Trophoblast cell (in vitro differentiated cells and primary cell): ENCODE results near the gene TTLL11.

ENCODE experiments used
- DNase-seq, 2 donors: peaks; one replicate each; pipeline ENCODE4 v3.0.0-alpha.2; 2016
- H2AFZ ChIP-seq: 2 replicates; pipeline ENCODE4 v1.6.1; 2013; ENCODE audit warnings: low read length, moderate library complexity, mild to moderate bottlenecking; ENCODE audit not compliant: insufficient read depth, poor library complexity
- H2AK5ac ChIP-seq: 2 replicates; pipeline ENCODE4 v1.6.1; 2013; ENCODE audit warnings: mild to moderate bottlenecking, low read length
- H2BK120ac ChIP-seq: 2 replicates; pipeline ENCODE4 v1.6.1; 2013; ENCODE audit warnings: low read length, mild to moderate bottlenecking, moderate library complexity; ENCODE audit not compliant: insufficient read depth, poor library complexity
- H2BK12ac ChIP-seq: 2 replicates; pipeline ENCODE4 v1.6.1; 2013; ENCODE audit warnings: mild to moderate bottlenecking, low read length, moderate library complexity
- H2BK5ac ChIP-seq: 2 replicates; pipeline ENCODE4 v1.6.1; 2013; ENCODE audit warnings: low read length, low read depth, moderate library complexity, mild to moderate bottlenecking; ENCODE audit not compliant: poor library complexity
- H3K14ac ChIP-seq: 2 replicates; pipeline ENCODE4 v1.6.1; 2013; ENCODE audit warnings: mild to moderate bottlenecking, low read length
- H3K18ac ChIP-seq: 2 replicates; pipeline ENCODE4 v1.6.1; 2013; ENCODE audit warnings: mild to moderate bottlenecking, low read length
- H3K23ac ChIP-seq: 2 replicates; pipeline ENCODE4 v1.6.1; 2013; ENCODE audit warnings: low read length
- H3K27ac ChIP-seq: 2 replicates; pipeline ENCODE4 v1.5.1; 2013; ENCODE audit warnings: low read depth, mild to moderate bottlenecking, inconsistent platforms, low read length, moderate library complexity
- H3K27me3 ChIP-seq: 2 replicates; pipeline ENCODE4 v1.6.1; 2013; ENCODE audit warnings: inconsistent platforms, mild to moderate bottlenecking, low read length, moderate library complexity; ENCODE audit not compliant: insufficient read depth
- H3K36me3 ChIP-seq, 2 experiments: 1 replicate in 1 of 2; 2 replicates in 1 of 2; pipeline ENCODE4 v1.6.1; 2013; ENCODE audit warnings: low read length in 2 of 2, mild to moderate bottlenecking in 2 of 2, moderate library complexity in 1 of 2; ENCODE audit not compliant: insufficient read depth in 2 of 2, control insufficient read depth in 1 of 2
- H3K4ac ChIP-seq: 2 replicates; pipeline ENCODE4 v1.6.1; 2013; ENCODE audit warnings: low read depth, mild to moderate bottlenecking, low read length, moderate library complexity
- H3K4me1 ChIP-seq, 2 experiments: 1 replicate in 1 of 2; 2 replicates in 1 of 2; pipeline ENCODE4 v1.6.1; 2013; ENCODE audit warnings: low read length in 2 of 2, mild to moderate bottlenecking in 2 of 2, moderate library complexity in 1 of 2; ENCODE audit not compliant: insufficient read depth in 2 of 2, control insufficient read depth in 1 of 2
- H3K4me2 ChIP-seq: 2 replicates; pipeline ENCODE4 v1.6.1; 2013; ENCODE audit warnings: inconsistent platforms, mild to moderate bottlenecking, low read length, moderate library complexity
- H3K4me3 ChIP-seq: 2 replicates; pipeline ENCODE4 v1.5.1; 2013; ENCODE audit warnings: mild to moderate bottlenecking, low read depth, low read length, inconsistent platforms
- H3K79me1 ChIP-seq: one replicate; pipeline ENCODE4 v1.6.1; 2013; ENCODE audit warnings: low read length
- H3K79me2 ChIP-seq: 2 replicates; pipeline ENCODE4 v1.6.1; 2013; ENCODE audit warnings: low read length, mild to moderate bottlenecking; ENCODE audit not compliant: control insufficient read depth, insufficient read depth, poor library complexity
- H3K9ac ChIP-seq: 2 replicates; pipeline ENCODE4 v1.6.1; 2013; ENCODE audit warnings: mild to moderate bottlenecking, low read length
- H3K9me3 ChIP-seq: 2 replicates; pipeline ENCODE4 v1.6.1; 2013; ENCODE audit warnings: low read depth, mild to moderate bottlenecking, control low read depth, inconsistent platforms, low read length; ENCODE audit not compliant: insufficient read depth
- H4K12ac ChIP-seq: 2 replicates; pipeline ENCODE4 v1.6.1; 2013; ENCODE audit warnings: low read depth, mild to moderate bottlenecking, low read length, moderate library complexity
- H4K8ac ChIP-seq: 2 replicates; pipeline ENCODE4 v1.6.1; 2013; ENCODE audit warnings: low read depth, mild to moderate bottlenecking, low read length, moderate library complexity
- H4K91ac ChIP-seq: one replicate; pipeline ENCODE4 v1.6.1; 2013; ENCODE audit warnings: low read depth, mild to moderate bottlenecking, low read length, moderate library complexity
- WGBS: extraction: QIAGEN DNeasy Blood & Tissue Kit; methylation state at CpG from one replicate; pipeline ENCODE4 v1.1.7; 2013; ENCODE audit warnings: missing lambda C conversion rate; ENCODE audit not compliant: insufficient read length, insufficient coverage; ENCODE audit errors: extremely low coverage; 5-methylcytosine and 5-hydroxymethylcytosine counted together

The TTLL11 gene

GRCh38 chr9:121998513-121999049 lies 94.5 kb downstream of the TTLL11 start:
- Histone ChIP-seq H3K27me3 (no peaks in the 10 kb centered on the region), H3K18ac (no peak overlapping the region), H3K36me3 (no peaks in the 10 kb centered on the region), H3K23ac (no peak overlapping the region), H4K91ac (no peak overlapping the region), H3K4me1 (no peaks in the 10 kb centered on the region), H3K4ac (no peak overlapping the region), H3K14ac (no peak overlapping the region), H4K12ac (no peak overlapping the region), H2BK12ac (no peak overlapping the region), H3K27ac (no peak overlapping the region), H3K79me2 (no peaks in the 10 kb centered on the region), H3K4me2 (no peak overlapping the region), H2BK120ac (no peak overlapping the region), H3K79me1 (no peaks in the 10 kb centered on the region), H4K8ac (no peak overlapping the region), H2AFZ (no peak overlapping the region), H2BK5ac (no peak overlapping the region), H3K9me3 (no peaks in the 10 kb centered on the region), H2AK5ac (no peak overlapping the region), H3K9ac (no peak overlapping the region), H3K4me3 (no peak overlapping the region)
- no CpG with 5 or more reads among the region's 7 CpGs for WGBS
- no peak for DNase-seq

GRCh38 chr9:121997791-121998190 lies 95.3 kb downstream of the TTLL11 start:
- no peak overlapping the region for H4K12ac ChIP-seq
- DNase-seq: no peak
- no peak overlapping the region for H4K8ac ChIP-seq
- H3K79me1 ChIP-seq: no peaks in the 10 kb centered on the region
- H2BK12ac ChIP-seq: no peak overlapping the region
- no peak overlapping the region for H3K18ac ChIP-seq
- H3K27me3 ChIP-seq: no peaks in the 10 kb centered on the region
- H3K23ac ChIP-seq: no peak overlapping the region
- no peak overlapping the region for H3K14ac ChIP-seq
- no peak overlapping the region for H2BK120ac ChIP-seq
- no peak overlapping the region for H3K4ac ChIP-seq
- H3K36me3 ChIP-seq: no peaks in the 10 kb centered on the region
- H3K4me3 ChIP-seq: no peak overlapping the region
- H2BK5ac ChIP-seq: no peak overlapping the region
- H3K27ac ChIP-seq: no peak overlapping the region
- no peaks in the 10 kb centered on the region for H3K4me1 ChIP-seq
- H3K79me2 ChIP-seq: no peaks in the 10 kb centered on the region
- H3K9ac ChIP-seq: no peak overlapping the region
- no peaks in the 10 kb centered on the region for H3K9me3 ChIP-seq
- H4K91ac ChIP-seq: no peak overlapping the region
- WGBS: no CpG with 5 or more reads among the region's 7 CpGs
- H3K4me2 ChIP-seq: no peak overlapping the region
- no peak overlapping the region for H2AFZ ChIP-seq
- no peak overlapping the region for H2AK5ac ChIP-seq

GRCh38 chr9:121996783-121997182 lies 96.3 kb downstream of the TTLL11 start:
- no CpG with 5 or more reads among the region's 4 CpGs for WGBS
- Histone ChIP-seq H3K9ac (no peak overlapping the region), H3K18ac (no peak overlapping the region), H3K79me1 (no peaks in the 10 kb centered on the region), H2BK12ac (no peak overlapping the region), H3K27ac (no peak overlapping the region), H3K4ac (no peak overlapping the region), H4K91ac (no peak overlapping the region), H2BK120ac (no peak overlapping the region), H3K14ac (no peak overlapping the region), H3K4me2 (no peak overlapping the region), H3K36me3 (no peaks in the 10 kb centered on the region), H3K27me3 (no peaks in the 10 kb centered on the region), H3K4me3 (no peak overlapping the region), H4K8ac (no peak overlapping the region), H4K12ac (no peak overlapping the region), H2AK5ac (no peak overlapping the region), H3K4me1 (no peaks in the 10 kb centered on the region), H2BK5ac (no peak overlapping the region), H2AFZ (no peak overlapping the region), H3K23ac (no peak overlapping the region), H3K9me3 (no peaks in the 10 kb centered on the region), H3K79me2 (no peaks in the 10 kb centered on the region)
- no peak for DNase-seq

- no peak overlapping the region for H4K91ac ChIP-seq
- no peak overlapping the region for H2BK12ac ChIP-seq
- no peak overlapping the region for H2BK120ac ChIP-seq
- H3K9ac ChIP-seq: no peak overlapping the region
- H2AFZ ChIP-seq: no peak overlapping the region
- H4K12ac ChIP-seq: no peak overlapping the region
- H3K36me3 ChIP-seq: no peaks in the 10 kb centered on the region
- no peak overlapping the region for H3K14ac ChIP-seq
- no peaks in the 10 kb centered on the region for H3K79me2 ChIP-seq
- H4K8ac ChIP-seq: no peak overlapping the region
- H3K4me2 ChIP-seq: no peak overlapping the region
- no peak overlapping the region for H2AK5ac ChIP-seq
- H3K18ac ChIP-seq: no peak overlapping the region
- H3K4me3 ChIP-seq: no peak overlapping the region
- no CpG with 5 or more reads among the region's 5 CpGs for WGBS
- H2BK5ac ChIP-seq: no peak overlapping the region
- no peaks in the 10 kb centered on the region for H3K9me3 ChIP-seq
- H3K23ac ChIP-seq: no peak overlapping the region
- H3K27me3 ChIP-seq: no peaks in the 10 kb centered on the region
- DNase-seq: no peak
- H3K79me1 ChIP-seq: no peaks in the 10 kb centered on the region
- H3K4me1 ChIP-seq: no peaks in the 10 kb centered on the region
- H3K4ac ChIP-seq: no peak overlapping the region
- no peak overlapping the region for H3K27ac ChIP-seq
Observed at GRCh38 chr9:121995997-121996396, 97.1 kb downstream of the TTLL11 start.
